Subcutaneous abdominal adipose tissue (tissue), 5 donors: ENCODE measurements around the gene SAMD1.
"Not testable (repeated sequence)": the region's sequence is repeated elsewhere in the genome, so short reads cannot be mapped to it uniquely, and the experiment has no call there.

Experiments used
- H3K27ac ChIP-seq: one replicate; pipeline ENCODE4 v1.7.0; 2013; ENCODE audit warnings: low read depth, mild to moderate bottlenecking, inconsistent platforms, low read length, moderate library complexity
- H3K27me3 ChIP-seq, 5 donors: one replicate each; pipeline ENCODE4 v1.7.0; 2013; ENCODE audit warnings: low read length in 5 of 5, inconsistent platforms in 1 of 5; ENCODE audit not compliant: control insufficient read depth in 5 of 5, insufficient read depth in 4 of 5
- H3K36me3 ChIP-seq, 5 donors: one replicate each; pipeline ENCODE4 v1.7.0; 2013; ENCODE audit warnings: low read length in 5 of 5; ENCODE audit not compliant: control insufficient read depth in 5 of 5, insufficient read depth in 5 of 5
- H3K4me1 ChIP-seq, 5 donors: one replicate each; pipeline ENCODE4 v1.7.0; 2013; ENCODE audit warnings: low read length in 5 of 5, mild to moderate bottlenecking in 3 of 5, moderate library complexity in 1 of 5; ENCODE audit not compliant: control insufficient read depth in 5 of 5, insufficient read depth in 5 of 5
- H3K4me3 ChIP-seq, 5 donors: one replicate each; pipeline ENCODE4 v1.7.0; 2013; ENCODE audit warnings: low read length in 5 of 5, low read depth in 1 of 5
- H3K9ac ChIP-seq, 5 donors: one replicate each; pipeline ENCODE4 v1.7.0; 2013; ENCODE audit warnings: low read length in 5 of 5, mild to moderate bottlenecking in 4 of 5, moderate library complexity in 3 of 5
- H3K9me3 ChIP-seq, 5 donors: one replicate each; pipeline ENCODE4 v1.7.0; 2013; ENCODE audit warnings: low read length in 5 of 5; ENCODE audit not compliant: control insufficient read depth in 5 of 5
- donor health status: healthy.
- donor health status: healthy.
- donor health status: healthy.
- donor health status: healthy.
- donor health status: healthy.

The SAMD1 gene

DNA sequence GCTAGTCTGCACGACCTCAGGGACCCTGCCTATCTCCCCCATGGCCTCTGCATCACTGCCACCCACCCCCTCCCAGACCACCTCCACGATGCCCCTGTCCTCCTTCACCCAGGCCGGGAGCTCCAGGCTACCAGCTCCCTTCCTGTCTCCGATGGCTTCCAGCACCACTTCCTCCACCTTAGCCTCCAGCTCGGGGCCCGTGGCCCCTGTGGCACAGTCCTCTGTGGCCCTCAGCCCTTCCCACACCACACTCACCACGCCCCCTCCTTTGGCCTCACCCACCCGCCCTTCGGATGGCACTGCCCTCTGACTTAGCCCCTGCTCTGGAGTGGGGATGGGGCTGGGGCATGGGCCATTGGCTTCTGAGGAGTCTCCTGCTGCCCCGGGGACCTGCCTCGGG lies 35.8 kb downstream of the SAMD1 start:
- H3K9me3 ChIP-seq, result peaks cover 0 to 8% (median 5%) of the 10 kb centered on the region in 5 donors
- H3K27me3 ChIP-seq, result peaks cover 14 to 31% (median 24%) of the 10 kb centered on the region in 5 donors
- H3K4me1 ChIP-seq, result peaks cover 0 to 8% (median 5%) of the 10 kb centered on the region in 5 donors
- H3K4me3 ChIP-seq, result no peak overlapping the region
- peaks cover 0 to 15% (median 3%) of the 10 kb centered on the region in 5 donors for H3K36me3 ChIP-seq
- H3K27ac ChIP-seq, result no peak overlapping the region
- no peak overlapping the region for H3K9ac ChIP-seq

DNA sequence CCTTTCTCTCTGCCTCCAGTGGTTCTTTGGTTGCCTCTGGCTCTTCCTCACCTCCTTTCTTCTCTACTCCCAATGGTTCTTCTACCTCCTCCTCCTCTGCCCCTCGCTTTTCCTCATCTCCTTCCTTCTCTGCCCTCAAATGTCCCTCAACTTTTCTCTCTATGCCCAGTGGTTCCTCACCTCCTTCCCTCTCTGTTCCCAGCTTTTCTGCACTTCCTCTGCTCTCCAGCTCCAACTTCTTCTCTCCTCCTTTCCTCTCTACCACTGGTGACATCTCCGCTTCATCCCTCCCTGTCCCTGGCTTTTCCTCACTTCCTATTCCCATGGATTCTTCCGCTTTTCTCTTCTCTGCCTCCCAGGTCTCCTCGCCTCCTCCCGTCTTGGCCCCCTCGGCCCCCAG lies 36.5 kb downstream of the SAMD1 start:
- Histone ChIP-seq H3K27ac (no peak overlapping the region), H3K27me3 (peaks cover 8 to 24% (median 18%) of the 10 kb centered on the region in 5 donors), H3K36me3 (peaks cover 0 to 15% (median 3%) of the 10 kb centered on the region in 5 donors), H3K4me3 (no peak overlapping the region), H3K4me1 (peaks cover 0 to 8% (median 5%) of the 10 kb centered on the region in 5 donors), H3K9me3 (peaks cover 0 to 8% (median 5%) of the 10 kb centered on the region in 5 donors), H3K9ac (no peak overlapping the region)

DNA sequence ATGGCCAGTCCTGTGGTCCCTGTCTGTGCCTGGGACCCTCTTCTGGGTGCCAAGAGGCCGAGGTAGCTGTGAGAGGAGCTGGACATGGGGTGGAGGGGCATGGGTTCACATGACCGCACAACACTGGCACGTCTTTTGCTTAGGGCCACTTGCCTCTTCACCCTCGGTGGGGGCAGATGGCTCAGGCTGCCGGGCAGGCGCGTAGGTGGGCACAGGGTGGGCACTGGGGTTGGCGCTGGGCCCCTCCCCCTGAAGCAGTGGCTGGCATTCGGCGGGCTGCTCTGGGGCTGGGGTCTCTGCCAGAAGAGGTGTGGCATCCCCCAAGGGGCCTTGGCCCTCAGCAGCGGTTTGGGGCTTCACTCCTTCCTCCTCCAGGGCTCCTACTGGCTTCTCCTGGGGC lies 37.1 kb downstream of the SAMD1 start:
- Histone ChIP-seq H3K9ac (no peak overlapping the region), H3K36me3 (peaks cover 0 to 15% (median 3%) of the 10 kb centered on the region in 5 donors), H3K27me3 (peaks cover 3 to 18% (median 12%) of the 10 kb centered on the region in 5 donors), H3K4me1 (peaks cover 0 to 6% (median 2%) of the 10 kb centered on the region in 5 donors), H3K9me3 (peaks cover 0 to 8% (median 5%) of the 10 kb centered on the region in 5 donors), H3K4me3 (no peak overlapping the region), H3K27ac (no peak overlapping the region)

DNA sequence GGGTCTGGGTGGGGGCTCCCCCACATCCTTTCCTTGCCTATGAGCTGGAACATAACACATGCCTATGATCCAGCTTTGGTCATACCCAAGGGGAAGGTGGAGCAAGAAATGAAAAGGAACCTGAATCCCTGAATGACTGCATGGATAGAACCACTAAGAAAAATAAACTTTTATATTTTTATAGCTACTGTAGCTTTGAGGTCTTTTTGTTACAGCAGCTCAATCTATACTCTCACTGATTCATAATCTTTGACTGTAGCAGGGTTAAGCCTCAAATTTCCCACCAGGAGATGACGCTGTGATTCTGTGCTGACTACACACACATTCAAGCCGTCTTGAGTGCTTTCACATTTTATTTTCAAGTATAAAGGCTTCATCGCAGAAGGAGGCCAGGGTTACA lies 37.5 kb downstream of the SAMD1 start:
- H3K9ac ChIP-seq, result no peak overlapping the region
- peaks cover 0 to 8% (median 5%) of the 10 kb centered on the region in 5 donors for H3K9me3 ChIP-seq
- H3K36me3 ChIP-seq, result peaks cover 0 to 15% (median 3%) of the 10 kb centered on the region in 5 donors
- H3K4me3 ChIP-seq, result no peak overlapping the region
- H3K4me1 ChIP-seq, result peaks cover 0 to 5% (median 2%) of the 10 kb centered on the region in 5 donors
- H3K27ac ChIP-seq, result no peak overlapping the region
- peaks cover 0 to 14% (median 7%) of the 10 kb centered on the region in 5 donors for H3K27me3 ChIP-seq

DNA sequence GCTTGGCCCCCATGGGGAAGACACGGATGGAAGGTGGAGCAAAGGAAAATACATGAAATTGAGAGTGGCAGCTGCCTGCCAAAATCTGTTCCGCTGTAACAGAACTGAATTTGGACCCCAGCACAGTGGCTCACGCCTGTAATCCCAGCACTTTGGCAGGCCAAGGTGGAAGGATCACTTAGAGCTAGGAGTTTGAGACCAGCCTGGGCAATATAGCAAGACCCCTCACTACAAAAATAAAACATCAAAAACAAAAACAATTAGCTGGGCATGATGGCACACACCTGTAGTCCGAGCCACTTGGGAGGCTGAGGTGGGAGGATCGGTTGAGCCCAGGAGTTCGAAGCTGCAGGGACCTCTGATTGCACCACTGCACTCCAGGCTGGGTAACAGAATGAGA lies 38.1 kb downstream of the SAMD1 start:
- Histone ChIP-seq H3K36me3 (peaks cover 0 to 15% (median 3%) of the 10 kb centered on the region in 5 donors), H3K9me3 (peaks cover 0 to 8% (median 5%) of the 10 kb centered on the region in 5 donors), H3K4me3 (no peak overlapping the region), H3K27ac (no peak overlapping the region), H3K9ac (no peak overlapping the region), H3K27me3 (peaks cover 0 to 9% (median 6%) of the 10 kb centered on the region in 5 donors), H3K4me1 (peaks cover 0 to 3% (median 0%) of the 10 kb centered on the region in 5 donors)

DNA sequence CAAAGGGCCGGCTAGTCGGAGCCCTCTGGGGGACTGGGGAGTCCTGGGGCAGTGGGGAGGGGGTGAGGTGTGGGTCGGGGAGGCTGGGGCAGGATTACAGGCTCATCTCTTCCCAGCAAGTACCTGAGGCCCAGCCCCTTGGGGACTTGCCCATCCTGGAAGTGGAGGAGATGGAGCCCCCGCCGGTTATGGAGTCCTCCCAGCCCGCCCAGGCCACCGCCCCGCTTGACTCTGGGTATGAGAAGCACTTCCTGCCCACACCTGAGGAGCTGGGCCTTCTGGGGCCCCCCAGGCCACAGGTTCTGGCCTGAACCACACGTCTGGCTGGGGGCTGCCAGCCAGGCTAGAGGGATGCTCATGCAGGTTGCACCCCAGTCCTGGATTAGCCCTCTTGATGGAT lies 38.6 kb downstream of the SAMD1 start:
- Histone ChIP-seq H3K27me3 (peaks cover 0 to 8% (median 5%) of the 10 kb centered on the region in 5 donors), H3K4me3 (no peak overlapping the region), H3K9me3 (peaks cover 0 to 8% (median 5%) of the 10 kb centered on the region in 5 donors), H3K4me1 (no peaks in the 10 kb centered on the region), H3K36me3 (peaks cover 0 to 15% (median 3%) of the 10 kb centered on the region in 5 donors), H3K27ac (no peak overlapping the region), H3K9ac (no peak overlapping the region)

DNA sequence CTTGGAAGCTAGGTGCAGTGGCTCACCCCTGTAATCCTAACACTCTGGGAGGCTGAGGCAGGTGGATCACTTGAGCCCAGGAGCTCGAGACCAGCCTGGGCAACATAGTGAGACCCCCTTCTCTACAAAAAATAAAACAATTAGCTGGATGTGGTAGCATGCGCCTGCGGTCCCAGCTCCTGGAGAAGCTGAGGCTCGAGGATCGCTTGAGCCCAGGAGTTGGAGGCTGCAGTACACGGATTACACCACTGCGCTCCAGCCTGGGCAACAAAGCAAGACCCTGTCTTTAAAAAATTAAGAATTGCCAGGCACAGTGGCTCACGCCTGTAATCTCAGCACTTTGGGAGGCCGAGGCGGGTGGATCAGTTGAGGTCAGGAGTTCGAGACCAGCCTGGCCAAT lies 39.6 kb downstream of the SAMD1 start:
- peaks cover 0 to 18% (median 7%) of the 10 kb centered on the region in 5 donors for H3K36me3 ChIP-seq
- not testable (repeated sequence) for H3K27ac ChIP-seq, H3K4me3 ChIP-seq, H3K9ac ChIP-seq, H3K27me3 ChIP-seq, H3K9me3 ChIP-seq, H3K4me1 ChIP-seq

DNA sequence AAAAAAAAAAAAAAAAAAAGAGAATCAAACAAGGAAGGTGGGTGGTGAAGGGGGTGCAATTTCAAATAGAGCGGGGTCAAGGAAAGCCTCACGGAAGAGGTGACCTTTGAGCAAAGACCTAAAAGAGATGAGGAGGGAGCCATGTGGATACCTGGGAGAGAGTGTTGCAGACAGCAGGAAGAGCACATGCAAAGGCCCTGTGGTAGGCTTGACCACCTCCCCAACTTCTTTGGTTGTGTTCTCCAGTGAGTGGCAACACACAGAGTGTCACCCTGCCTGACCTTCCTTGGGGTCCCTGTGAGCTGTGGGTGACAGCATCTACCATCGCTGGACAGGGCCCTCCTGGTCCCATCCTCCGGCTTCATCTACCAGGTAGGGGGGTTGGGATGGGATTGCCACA lies 40.0 kb downstream of the SAMD1 start:
- peaks cover 0 to 8% (median 5%) of the 10 kb centered on the region in 5 donors for H3K9me3 ChIP-seq
- H3K9ac ChIP-seq, result no peak overlapping the region
- no peak overlapping the region for H3K27ac ChIP-seq
- no peak overlapping the region for H3K4me3 ChIP-seq
- peaks cover 0 to 19% (median 7%) of the 10 kb centered on the region in 5 donors for H3K36me3 ChIP-seq
- H3K27me3 ChIP-seq, result peaks cover 0 to 3% (median 2%) of the 10 kb centered on the region in 5 donors
- H3K4me1 ChIP-seq, result no peaks in the 10 kb centered on the region

DNA sequence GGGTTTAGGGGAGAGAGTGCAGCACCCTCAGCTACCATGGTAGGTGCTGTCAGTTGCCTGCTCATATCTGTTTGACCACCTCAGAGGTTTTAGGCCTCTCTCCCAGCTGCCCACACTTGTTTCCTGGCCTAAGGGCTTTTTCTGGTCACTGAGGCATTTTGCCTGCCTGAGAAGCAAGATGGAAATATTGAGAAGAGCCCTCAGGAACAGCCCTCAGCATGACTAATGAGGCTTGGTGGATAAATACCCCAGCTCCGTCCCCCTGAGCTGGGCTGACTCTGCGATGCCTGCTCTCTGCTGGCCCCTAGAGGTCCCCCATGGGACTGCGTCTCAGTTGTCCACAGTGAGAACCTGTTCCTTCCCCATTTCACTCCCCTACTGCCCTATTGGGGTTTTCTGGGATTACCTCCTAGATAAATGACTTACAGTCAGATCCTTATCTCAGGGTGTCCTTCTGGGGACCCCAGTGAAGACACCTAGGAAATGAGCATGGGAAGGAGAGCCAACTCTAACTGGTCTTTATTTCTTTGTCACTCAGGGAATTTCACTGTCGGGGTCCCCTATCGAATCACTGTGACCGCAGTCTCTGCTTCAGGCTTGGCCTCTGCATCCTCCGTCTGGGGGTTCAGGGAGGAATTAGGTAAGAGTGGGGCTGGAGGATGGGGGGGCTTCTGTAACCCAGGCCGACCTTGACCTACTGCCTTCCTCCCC lies 42.0 kb downstream of the SAMD1 start:
- Histone ChIP-seq H3K4me3 (no peak overlapping the region), H3K27me3 (no peaks in the 10 kb centered on the region), H3K9ac (no peak overlapping the region), H3K9me3 (peaks cover 0 to 8% (median 5%) of the 10 kb centered on the region in 5 donors), H3K27ac (no peak overlapping the region), H3K36me3 (peaks cover 0 to 19% (median 7%) of the 10 kb centered on the region in 5 donors), H3K4me1 (no peaks in the 10 kb centered on the region)

DNA sequence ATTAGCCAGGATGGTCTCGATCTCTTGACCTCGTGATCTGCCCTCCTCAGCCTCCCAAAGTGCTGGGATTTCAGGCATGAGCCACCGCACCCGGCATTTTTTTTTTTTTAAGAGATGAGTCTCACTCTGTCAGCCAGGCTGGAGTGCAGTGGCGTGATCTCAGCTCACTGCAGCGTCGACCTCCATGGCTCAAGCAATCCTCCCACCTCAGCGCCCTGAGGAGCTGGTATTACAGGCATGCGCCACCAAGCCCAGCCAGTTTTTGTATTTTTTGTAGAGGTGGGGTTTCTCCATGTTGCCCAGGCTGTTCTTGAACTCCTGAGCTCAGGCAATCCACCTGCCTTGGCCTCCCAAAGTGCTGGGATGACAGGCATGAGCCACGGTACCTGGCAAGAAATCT lies 42.7 kb downstream of the SAMD1 start:
- H3K4me1 ChIP-seq, H3K4me3 ChIP-seq, H3K9ac ChIP-seq, H3K27ac ChIP-seq, H3K9me3 ChIP-seq, H3K27me3 ChIP-seq: not testable (repeated sequence)
- H3K36me3 ChIP-seq, result peaks cover 0 to 19% (median 7%) of the 10 kb centered on the region in 5 donors
